OCI-LY3 (cell line): ENCODE results near the gene TRAF3IP3.

Source experiments
- H2AFZ ChIP-seq: fragments of 200-600, 300-600 bp; shearing (Covaris generic); 2 replicates; pipeline ENCODE4 v1.6.0; 2014; ENCODE audit warnings: antibody characterized with exemption, low read depth, low read length
- H3K27ac ChIP-seq: fragments of 200-600, 300-600 bp; sonication (generic); 2 replicates; pipeline ENCODE4 v1.5.1; 2014; ENCODE audit warnings: mild to moderate bottlenecking, low read length, moderate library complexity, mixed read lengths
- H3K27me3 ChIP-seq: fragments of 200-600, 300-600 bp; sonication (generic); 2 replicates; pipeline ENCODE4 v1.6.1; 2014; ENCODE audit warnings: low read depth, low read length, mixed read lengths
- H3K36me3 ChIP-seq: fragments of 200-600, 300-600 bp; sonication (generic); replicated peaks from 2 replicates; pipeline ENCODE3; 2014; ENCODE audit warnings: low read depth, low read length, mixed read lengths
- H3K4me1 ChIP-seq: fragments of 300-600, 200-600 bp; sonication (generic); 2 replicates; pipeline ENCODE4 v1.6.1; 2014; ENCODE audit warnings: low read length, mixed read lengths
- H3K4me2 ChIP-seq: fragments of 200-600, 300-600 bp; sonication (generic); 2 replicates; pipeline ENCODE4 v1.6.1; 2014; ENCODE audit warnings: low read length, mixed read lengths
- H3K4me3 ChIP-seq: fragments of 300-600, 200-600 bp; sonication (generic); 2 replicates; pipeline ENCODE4 v1.5.1; 2014; ENCODE audit warnings: antibody characterized with exemption, mild to moderate bottlenecking, low read length, moderate library complexity
- H3K79me2 ChIP-seq: fragments of 300-600, 200-600 bp; shearing (Covaris generic); 2 replicates; pipeline ENCODE4 v1.6.1; 2014; ENCODE audit warnings: mild to moderate bottlenecking, low read length, mixed read lengths
- H3K9ac ChIP-seq: fragments of 300-600, 200-600 bp; shearing (Covaris generic); 2 replicates; pipeline ENCODE4 v1.6.0; 2014; ENCODE audit warnings: mild to moderate bottlenecking, low read length, moderate library complexity
- H3K9me3 ChIP-seq: fragments of 200-600, 300-600 bp; shearing (Covaris generic); 2 replicates; pipeline ENCODE4 v1.6.1; 2014; ENCODE audit warnings: low read length, mixed read lengths; ENCODE audit not compliant: insufficient read depth
- H4K20me1 ChIP-seq: fragments of 200-600, 300-600 bp; sonication (generic); 2 replicates; pipeline ENCODE4 v1.6.1; 2016; ENCODE audit warnings: low read length, mixed read lengths; ENCODE audit not compliant: insufficient read depth
- CTCF ChIP-seq: fragments of 200-600, 300-600 bp; sonication (generic); IDR thresholded peaks from 2 replicates; pipeline ENCODE4 v1.5.1; 2014; ENCODE audit warnings: antibody characterized with exemption, low read length, low read depth
- EZH2phosphoT487 ChIP-seq: fragments of 200-600 bp; shearing (Covaris generic); IDR thresholded peaks from 2 replicates; pipeline ENCODE4 v1.6.1; 2018; ENCODE audit warnings: antibody characterized with exemption, mixed run types, low read depth

TRAF3IP3 gene

DNA sequence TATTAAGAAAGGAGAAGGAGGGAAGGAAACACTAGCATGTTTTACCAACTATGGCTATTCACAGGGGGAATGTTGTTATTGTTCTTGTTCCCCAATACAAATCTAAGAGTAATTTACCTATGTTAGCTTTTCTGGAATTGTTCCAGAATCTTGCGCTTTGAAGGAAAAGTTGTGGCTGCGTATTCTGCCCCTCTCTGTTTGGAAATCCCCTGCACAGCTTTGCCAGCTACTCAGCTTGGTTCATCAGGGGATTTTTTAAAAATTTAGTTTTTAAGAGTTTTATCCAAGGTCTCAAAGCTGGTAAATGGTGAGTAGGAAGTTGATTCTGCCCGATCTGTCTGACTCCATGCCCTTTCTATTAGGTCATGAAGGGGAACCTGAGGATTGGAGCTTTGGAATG is 59.6 kb downstream of the TRAF3IP3 start:
- Histone ChIP-seq H3K4me2 (no peak overlapping the region), H2AFZ (no peak overlapping the region), H3K9ac (no peak overlapping the region), H3K79me2 (no peaks in the 10 kb centered on the region), H3K27ac (no peak overlapping the region), H4K20me1 (no peaks in the 10 kb centered on the region), H3K4me1 (no peaks in the 10 kb centered on the region), H3K36me3 (no peaks in the 10 kb centered on the region), H3K4me3 (no peak overlapping the region), H3K27me3 (peaks cover 12% of the 10 kb centered on the region; the same call in 1 of the 2 replicates), H3K9me3 (no peaks in the 10 kb centered on the region)
- TF ChIP-seq CTCF (no peak), EZH2phosphoT487 (no peak)

GRCh38 chr1:209815931-209816341 is 60.1 kb downstream of the TRAF3IP3 start:
- Histone ChIP-seq H3K79me2 (no peaks in the 10 kb centered on the region), H4K20me1 (no peaks in the 10 kb centered on the region), H3K36me3 (no peaks in the 10 kb centered on the region), H3K4me1 (no peaks in the 10 kb centered on the region), H3K9ac (no peak overlapping the region), H3K9me3 (no peaks in the 10 kb centered on the region), H3K27ac (no peak overlapping the region), H3K27me3 (peaks cover 17% of the 10 kb centered on the region; the same call in 1 of the 2 replicates), H3K4me2 (no peak overlapping the region), H3K4me3 (no peak overlapping the region), H2AFZ (no peak overlapping the region)
- TF ChIP-seq EZH2phosphoT487 = no peak
- TF ChIP-seq CTCF = no peak

DNA sequence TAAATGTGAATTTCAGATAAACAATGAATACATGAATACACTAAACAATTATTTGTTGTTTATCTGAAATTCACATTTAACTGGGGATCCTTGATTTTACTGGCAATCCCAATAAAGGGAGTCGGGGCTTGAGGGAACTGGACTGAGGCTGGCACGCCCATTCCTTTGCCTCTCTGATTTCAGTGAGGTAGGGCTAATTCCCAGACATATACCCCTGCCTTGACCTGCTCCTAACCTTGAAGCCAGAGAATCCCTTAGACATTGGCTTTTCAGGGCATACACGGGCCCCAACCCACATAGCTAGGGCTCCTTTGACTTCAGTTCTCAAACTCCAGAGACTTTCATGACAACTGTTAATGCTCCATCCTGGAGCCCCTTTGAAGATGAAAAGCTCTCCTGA is 61.1 kb downstream of the TRAF3IP3 start:
- Histone ChIP-seq H3K9ac (no peak overlapping the region), H3K4me3 (no peak overlapping the region), H3K9me3 (no peaks in the 10 kb centered on the region), H4K20me1 (no peaks in the 10 kb centered on the region), H2AFZ (no peak overlapping the region), H3K79me2 (no peaks in the 10 kb centered on the region), H3K36me3 (no peaks in the 10 kb centered on the region), H3K4me2 (no peak overlapping the region), H3K27me3 (peaks cover 22% of the 10 kb centered on the region), H3K4me1 (no peaks in the 10 kb centered on the region), H3K27ac (no peak overlapping the region)
- no peak for TF ChIP-seq CTCF
- TF ChIP-seq EZH2phosphoT487 = no peak

- H3K4me1 ChIP-seq = peaks cover 2% of the 10 kb centered on the region; the same call in 1 of the 2 replicates
- no peak for TF ChIP-seq EZH2phosphoT487
- TF ChIP-seq CTCF = no peak
- H3K27ac ChIP-seq = no peak overlapping the region
- no peak overlapping the region for H3K4me2 ChIP-seq
- H3K27me3 ChIP-seq = peaks cover 22% of the 10 kb centered on the region
- H3K4me3 ChIP-seq = no peak overlapping the region
- no peak overlapping the region for H2AFZ ChIP-seq
- no peak overlapping the region for H3K9ac ChIP-seq
- H3K36me3 ChIP-seq = no peaks in the 10 kb centered on the region
- no peaks in the 10 kb centered on the region for H3K9me3 ChIP-seq
- H3K79me2 ChIP-seq = no peaks in the 10 kb centered on the region
- no peaks in the 10 kb centered on the region for H4K20me1 ChIP-seq
These were observed 61.8 kb downstream of the TRAF3IP3 start for GRCh38 chr1:209817691-209818090.
